NCI-H1105 (cell line): ENCODE results near the gene LIN7B.

Experiments used
- DNase-seq: peaks from one replicate; lab custom pipeline; 2025; lab: John Stamatoyannopoulos, UW

LIN7B gene

GRCh38 chr19:49165865-49166301, 51.7 kb downstream of the LIN7B start:
- no peak for DNase-seq

- no peak for DNase-seq
Observed at GRCh38 chr19:49167857-49168409, 53.8 kb downstream of the LIN7B start.
